ENCODE measurements around the gene FAM216A.
"Not testable (repeated sequence)": the region's sequence is repeated elsewhere in the genome, so short reads cannot be mapped to it uniquely, and the experiment has no call there.

Gene FAM216A

DNA sequence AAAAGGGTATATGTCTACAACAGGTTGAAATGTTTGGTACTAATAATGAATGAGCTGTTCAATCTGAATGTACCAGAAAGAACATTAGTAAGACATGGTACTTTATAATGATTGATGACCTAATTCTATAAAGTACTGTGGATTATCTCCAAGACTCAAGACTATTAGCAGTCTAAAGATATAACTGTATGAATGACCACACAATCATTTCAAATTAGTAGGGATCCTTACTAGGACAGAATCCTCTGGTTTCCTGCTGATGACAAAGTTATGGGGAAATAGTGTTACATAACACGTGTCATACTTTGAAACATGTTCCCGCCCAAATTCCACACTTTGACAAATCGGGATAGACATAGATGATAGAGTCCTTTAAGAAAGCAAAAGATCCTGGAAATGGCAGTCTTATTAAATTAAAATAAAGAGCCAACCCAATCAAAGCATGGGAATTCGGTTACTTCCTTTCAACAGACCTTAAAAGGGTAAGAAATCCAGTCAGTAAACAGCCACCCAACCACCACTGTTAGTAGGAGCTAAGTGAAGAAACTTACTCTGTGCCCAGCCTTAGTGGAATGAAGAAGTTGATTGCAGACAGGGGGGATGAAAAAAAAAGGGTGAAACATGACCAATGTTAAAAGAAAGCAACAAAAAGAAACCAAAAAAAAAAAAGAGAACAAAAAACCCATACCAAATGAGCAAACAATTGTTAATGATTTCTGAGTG, 30.5 kb downstream of the FAM216A start:
- FAIRE-seq (no peak), DNase-seq (ENCODE audit: insufficient read length, low spot score) (no peak)

DNA sequence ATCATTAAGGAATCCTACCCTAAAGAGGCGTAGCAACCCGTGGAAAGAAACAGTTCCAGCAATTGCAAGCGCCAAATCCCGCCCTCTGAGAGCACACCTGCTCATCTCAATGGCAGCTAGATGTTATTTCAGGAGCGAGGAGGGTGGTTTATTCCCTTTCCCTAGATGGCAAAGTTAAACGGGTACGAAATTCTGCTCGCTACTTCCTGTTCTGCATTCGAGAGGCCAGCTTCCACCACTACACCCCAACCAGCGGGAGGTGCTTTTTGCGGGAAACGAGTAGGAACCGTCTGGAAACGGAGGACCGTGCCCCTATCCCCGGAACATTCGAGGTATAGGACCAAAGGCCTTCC, 32.7 kb downstream of the FAM216A start:
- peak; percentile 81 for FAIRE-seq

DNA sequence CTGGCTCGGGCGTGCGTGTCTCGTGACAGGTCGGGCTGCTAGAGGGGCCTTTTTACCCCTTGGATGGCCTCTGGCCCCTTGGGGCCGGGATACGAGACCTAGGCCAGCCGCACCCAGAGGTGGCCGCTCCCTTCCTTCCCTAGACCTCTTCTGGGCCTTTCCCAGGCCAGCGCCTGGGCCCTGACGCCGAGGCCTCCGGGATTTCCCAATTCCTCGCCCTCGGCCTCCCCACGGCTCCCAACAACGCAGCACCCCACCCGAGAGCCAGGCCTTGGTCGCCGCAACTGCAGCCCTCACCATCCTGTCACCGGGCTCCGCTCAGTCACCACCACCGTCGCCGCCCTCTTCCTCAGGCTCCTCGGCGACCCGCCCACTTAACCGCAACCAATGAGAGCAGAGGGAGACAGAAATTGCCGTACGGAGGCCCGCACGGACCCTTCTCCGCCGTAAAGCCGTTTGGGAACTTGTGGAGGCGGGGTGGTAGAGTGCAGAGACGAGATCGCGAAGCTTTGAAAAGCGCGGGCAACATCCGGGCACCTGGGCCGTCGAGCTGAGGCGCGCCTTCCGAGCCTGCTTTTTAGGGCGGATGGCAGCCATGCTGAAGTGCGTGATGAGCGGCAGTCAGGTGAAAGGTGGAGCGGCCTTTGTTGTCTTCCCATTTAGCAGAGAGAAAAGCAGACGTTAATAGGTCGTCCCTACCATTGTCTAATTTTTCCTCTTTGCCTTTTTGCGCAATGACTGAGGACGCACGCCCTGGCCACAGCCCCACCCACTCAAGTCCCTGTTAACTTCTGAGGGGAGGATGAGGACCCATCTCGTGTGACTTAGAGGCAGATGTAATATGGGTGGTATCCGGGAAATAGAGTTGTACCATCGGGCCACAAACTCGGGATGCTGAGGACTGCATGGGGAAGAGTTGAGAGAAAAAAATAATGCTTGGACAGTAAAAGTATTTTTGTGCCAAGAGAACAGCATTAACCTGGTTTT, 33.4 kb downstream of the FAM216A start, which contains the start of the genes RAD9B and VPS29:
Gene RAD9B (plus strand): TSS at position 580 of the 987 bp plus-strand sequence. CDS start 7 bp downstream, at position 587.
Gene VPS29 (minus strand): TSS at position 360 of the 987 bp plus-strand sequence. CDS start 60 bp downstream, at position 300.
- FAIRE-seq (peak; percentile 93), DNase-seq (ENCODE audit: insufficient read length, low spot score) (peak; percentile 80)

More for the DNA sequence above, 32.7 kb downstream of the FAM216A start:
- peak; percentile 18 for DNase-seq (ENCODE audit: insufficient read length, low spot score)

DNA sequence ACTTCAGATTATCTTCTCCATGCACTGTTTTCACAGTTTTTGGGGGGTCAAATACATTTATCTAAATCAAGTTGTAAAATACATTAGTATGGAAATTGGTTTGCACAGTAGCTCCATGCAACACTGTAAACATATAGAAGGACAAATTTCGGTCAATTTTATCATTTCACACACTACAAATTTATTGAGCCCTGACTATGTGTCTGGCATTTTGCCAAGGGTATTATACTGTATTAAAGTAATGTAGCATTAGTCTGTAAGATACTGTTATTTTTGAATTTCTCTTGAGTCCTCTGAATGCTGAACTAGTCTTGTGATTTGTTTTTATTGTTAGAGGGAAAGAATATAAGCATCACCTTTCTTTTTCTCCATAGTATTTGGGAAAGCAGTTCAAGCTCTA, 34.8 kb downstream of the FAM216A start:
- DNase-seq (ENCODE audit: insufficient read length, low spot score) (no peak), FAIRE-seq (no peak)

DNA sequence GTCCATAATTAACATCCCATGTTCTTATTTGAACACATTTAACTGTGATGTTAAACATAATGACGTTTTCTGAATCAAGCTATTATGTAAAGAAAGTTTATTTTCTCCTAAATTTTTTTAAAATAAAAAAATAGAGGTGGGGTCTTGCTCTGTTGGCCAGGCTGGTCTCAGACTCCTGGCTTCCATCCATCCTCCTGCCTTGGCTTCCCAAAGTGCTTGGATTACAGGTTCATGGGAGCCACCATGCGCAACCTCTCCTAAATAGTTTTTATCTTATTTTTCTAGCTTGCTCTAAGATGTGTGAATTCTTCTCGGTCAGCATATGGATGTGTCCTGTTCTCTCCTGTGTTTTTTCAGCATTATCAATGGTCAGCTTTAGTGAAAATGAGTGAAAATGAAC, 36.7 kb downstream of the FAM216A start:
- DNase-seq (ENCODE audit: insufficient read length, low spot score) = no peak
- no peak for FAIRE-seq

DNA sequence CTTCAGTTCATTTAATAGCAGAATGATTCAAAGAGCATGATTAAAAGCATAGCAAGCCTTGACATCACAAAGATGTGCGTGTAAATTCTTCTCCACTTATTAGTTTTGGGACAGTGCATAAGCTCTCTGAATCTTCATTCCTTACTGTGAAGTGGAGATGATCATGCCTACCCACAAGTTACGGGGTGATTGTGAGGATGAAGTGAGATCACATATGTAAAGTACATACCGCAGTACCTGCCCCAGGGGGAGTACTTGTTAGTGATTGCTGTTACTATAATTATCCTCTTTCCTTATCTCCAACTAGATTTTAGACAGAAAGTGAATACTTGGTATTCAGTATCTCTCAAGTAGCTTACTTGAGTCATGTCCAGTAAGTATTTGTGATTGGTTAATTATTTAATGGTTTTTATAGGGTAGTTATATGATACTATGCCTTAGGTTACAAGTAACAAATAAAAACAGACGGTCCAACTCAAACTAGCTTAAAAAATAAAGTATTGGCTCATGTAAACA, 39.5 kb downstream of the FAM216A start:
- FAIRE-seq (no peak), DNase-seq (ENCODE audit: insufficient read length, low spot score) (no peak)

DNA sequence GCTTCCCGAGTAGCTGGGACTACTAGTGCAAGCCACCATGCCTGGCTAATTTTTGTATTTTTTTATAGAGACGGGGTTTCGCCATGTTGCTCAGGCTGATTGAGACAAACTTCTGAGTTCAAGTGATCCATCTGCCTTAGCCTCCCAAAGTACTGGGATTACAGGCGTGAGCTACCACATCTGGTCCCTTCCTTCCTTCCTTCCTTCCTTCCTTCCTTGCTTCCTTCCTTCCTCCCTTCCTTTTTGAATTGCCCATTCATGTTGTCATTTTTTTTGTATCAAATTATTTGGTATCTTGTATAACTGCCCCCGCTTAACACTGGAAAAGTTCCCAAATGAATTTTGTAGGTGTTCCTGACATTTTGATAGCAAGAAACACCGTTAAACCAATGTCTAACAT, 45.2 kb downstream of the FAM216A start:
- no peak for FAIRE-seq
- DNase-seq (ENCODE audit: insufficient read length, low spot score) = no peak

DNA sequence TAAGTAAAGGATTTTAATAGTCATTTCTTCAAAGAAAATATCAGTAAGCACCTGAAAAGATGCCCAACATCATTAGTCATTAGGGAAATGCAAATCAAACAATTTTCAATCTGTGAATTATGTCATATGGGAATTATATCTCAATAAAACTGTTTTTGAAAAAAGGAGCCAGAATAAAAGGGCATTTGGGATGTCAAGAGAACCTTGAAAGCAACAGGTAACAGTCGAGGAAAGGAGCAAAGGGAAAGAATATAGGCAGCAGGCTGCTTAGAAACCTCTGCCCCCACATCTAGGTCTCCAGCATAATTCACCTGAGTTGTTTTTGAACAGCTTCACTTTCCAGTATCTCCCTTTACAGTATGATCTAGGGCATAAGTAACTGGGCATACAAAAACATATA, 45.7 kb downstream of the FAM216A start:
- FAIRE-seq (no peak), DNase-seq (ENCODE audit: insufficient read length, low spot score) (no peak)

DNA sequence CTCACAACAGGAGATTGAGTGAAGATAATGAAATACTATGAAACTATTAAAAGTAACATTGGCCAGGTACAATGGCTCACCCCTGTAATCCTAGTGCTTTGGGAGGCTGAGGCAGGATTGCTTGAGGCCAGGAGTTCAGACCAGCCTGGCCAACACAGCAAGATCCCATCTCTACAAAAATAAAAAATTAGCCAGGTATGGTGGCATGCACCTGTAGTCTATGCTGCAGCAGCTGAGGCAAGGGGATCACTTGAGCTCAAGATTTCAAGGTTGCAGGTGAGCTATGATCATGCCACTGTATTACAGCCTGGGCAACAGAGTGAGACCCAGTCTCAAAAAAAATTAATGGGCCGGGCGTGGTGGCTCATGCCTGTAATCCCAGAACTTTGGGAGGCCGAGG, 48.4 kb downstream of the FAM216A start:
- FAIRE-seq (no peak), DNase-seq (ENCODE audit: insufficient read length, low spot score) (no peak)

DNA sequence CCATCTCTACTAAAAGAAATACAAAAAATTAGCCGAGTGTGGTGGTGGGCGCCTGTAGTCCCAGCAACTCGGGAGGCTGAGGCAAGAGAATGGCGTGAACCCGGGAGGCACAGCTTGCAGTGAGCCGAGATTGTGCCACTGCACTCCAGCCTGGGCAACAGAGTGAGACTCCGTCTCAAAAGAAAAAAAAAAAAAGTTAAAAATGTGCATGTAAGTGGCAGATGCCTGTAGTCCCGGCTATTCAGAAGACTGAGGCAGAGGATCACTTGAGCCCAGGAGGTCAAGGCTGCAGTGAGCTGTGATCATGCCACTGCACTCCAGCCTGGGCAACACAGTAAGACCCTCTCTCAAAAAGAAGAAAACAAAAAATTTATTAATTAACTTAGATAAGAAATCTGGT, 49.4 kb downstream of the FAM216A start:
- FAIRE-seq; DNase-seq (ENCODE audit: insufficient read length, low spot score): not testable (repeated sequence)

DNA sequence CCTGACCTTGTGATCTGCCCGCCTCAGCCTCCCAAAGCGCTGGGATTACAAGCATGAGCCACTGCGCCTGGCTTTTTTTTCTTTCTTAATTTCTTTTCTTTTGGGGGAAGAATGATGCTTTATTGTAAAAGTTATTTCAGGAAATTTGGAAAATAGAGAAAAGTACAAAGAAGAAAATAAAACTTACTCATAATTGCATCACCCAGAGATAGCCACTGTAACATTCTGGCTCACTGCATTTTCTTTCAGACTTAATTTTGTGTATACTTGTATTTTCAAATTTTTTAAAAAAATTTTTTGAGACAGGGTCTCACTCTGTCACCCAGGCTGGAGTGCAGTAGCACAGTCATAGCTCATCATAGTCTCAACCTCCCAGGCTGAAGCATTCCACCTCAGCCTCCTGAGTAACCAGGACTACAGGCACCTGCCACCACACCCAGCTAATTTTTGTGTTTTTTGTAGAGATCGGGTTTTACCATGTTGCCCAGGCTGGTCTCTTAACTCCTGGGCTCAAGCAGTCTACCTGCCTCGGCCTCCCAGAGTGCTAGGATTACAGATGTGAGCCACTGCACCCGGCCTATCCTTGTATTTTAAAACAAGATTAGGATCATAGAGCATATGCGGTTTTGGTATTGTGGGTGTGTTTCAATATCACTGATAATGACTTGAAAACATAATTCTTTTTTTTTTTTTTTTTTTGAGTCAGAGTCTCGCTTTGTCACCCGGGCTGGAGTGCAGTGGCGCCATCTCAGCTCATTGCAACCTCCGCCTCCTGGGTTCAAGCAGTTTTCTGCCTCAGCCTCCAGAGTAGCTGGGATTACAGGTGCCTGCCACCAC, 52.4 kb downstream of the FAM216A start:
- not testable (repeated sequence) for DNase-seq (ENCODE audit: insufficient read length, low spot score); FAIRE-seq

DNA sequence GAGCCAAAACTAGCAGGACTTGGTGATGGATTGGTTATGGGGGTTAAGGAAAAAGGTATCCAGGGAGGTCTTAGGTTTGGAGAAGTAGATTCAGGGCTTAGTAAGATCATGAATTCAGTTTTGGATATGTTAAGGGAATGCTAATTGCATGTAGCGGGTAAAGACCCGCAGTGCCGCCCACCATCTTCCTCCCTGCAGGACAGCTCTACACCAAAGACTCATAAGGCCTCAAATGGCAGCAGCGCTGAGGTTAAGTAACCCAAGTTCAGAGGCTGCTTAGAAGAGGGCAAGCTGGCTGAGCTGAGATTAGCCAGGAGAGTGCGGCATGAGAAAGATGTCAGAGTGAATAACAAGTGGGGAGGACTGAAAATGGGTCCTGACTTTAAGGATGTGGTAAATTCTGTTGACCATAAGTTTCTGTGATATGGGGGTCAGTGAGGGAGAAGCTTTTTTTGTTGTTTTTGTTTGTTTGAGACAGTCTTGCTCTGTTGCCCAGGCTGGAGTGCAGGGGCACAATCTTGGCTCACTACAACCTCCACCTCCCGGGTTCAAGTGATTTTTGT, 59.7 kb downstream of the FAM216A start:
- no peak for DNase-seq (ENCODE audit: insufficient read length, low spot score)

DNA sequence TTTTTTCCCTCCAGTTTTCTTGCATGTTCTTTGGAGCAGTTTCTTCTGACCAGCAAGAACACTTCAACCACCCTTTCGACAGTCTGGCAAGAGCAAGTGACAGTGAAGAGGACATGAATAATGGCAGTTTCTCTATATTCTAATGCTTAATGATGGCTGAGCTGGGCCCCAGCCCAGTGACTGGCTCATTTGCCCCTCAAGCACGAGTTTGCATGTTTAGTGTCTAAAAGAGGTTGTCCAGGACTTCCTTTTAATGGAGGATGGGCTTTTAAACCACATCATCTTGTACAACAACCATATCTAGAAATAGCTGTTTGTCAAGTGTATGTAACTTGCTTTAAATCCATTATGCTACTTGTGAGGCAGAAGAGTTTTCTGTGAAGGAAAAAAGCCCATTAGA, 61.9 kb downstream of the FAM216A start:
- peak; percentile 44 for FAIRE-seq
- no peak for DNase-seq (ENCODE audit: insufficient read length, low spot score)

More for the DNA sequence above, 59.7 kb downstream of the FAM216A start:
- peak; percentile 52 for FAIRE-seq

DNA sequence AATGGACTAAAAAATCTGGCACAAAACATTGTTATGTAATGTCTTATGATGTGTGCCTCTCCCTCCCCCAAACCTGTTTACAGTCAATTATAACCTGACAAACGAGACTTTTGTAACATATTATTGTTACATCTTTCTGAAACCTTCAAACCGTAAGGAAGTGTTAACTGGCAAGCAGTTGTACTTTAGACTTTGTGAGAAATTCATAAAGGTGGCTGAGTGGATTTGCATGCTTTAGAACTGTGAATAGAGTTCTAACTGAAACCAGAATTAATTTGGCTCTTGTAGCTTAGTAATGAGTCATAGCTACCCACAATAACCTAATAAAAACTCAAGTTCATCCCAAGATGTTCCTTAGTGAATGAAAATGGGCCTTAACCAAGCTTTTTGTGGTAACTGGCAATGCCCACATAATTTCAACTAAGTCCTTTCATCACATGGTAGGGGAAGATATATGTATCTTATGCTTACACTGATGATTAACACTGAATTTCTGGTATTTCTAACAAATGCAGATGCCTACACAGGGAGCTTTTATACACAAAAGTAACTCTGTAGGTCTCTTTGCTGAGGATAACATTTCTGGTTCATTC, 63.2 kb downstream of the FAM216A start:
- peak; percentile 98 for FAIRE-seq
- DNase-seq (ENCODE audit: insufficient read length, low spot score) = peak; percentile 50

DNA sequence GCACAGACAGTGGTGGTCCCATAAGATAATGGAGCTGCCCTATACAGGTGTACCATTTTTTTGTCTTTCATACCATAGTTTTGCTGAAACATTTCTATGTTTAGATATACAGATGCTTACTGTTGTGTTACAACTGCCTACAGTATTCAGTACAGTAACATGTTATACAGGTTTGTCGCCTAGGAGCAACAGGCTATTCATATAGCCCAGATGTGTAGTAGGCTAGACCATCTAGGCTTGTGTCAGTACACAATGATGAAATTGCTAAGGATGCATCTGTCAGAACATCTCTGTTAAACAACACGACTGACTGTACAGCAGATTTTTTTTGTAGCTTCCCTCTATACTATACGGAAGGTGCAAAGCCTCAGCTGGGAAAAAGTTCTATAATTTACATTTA, 64.0 kb downstream of the FAM216A start:
- no peak for FAIRE-seq
- no peak for DNase-seq (ENCODE audit: insufficient read length, low spot score)

DNA sequence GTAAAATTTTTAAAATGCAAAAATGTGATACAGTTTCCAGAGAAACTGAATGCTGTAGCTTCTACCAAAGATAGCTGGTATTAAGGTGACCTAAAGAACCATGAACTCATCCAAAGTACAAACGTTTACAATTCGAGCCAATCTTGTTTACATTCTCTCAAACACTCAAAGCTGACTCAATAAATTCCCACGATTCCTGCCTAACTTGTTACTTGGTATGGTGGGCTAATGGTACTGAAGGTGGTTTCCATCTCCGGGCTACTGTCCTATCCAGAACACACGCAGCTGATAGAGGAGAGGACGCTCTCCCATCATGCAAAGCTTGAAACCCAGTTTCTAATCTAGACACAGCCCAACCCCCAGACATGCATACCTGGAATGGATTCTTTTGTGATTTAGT, 65.0 kb downstream of the FAM216A start:
- no peak for DNase-seq (ENCODE audit: insufficient read length, low spot score)
- peak; percentile 73 for FAIRE-seq

DNA sequence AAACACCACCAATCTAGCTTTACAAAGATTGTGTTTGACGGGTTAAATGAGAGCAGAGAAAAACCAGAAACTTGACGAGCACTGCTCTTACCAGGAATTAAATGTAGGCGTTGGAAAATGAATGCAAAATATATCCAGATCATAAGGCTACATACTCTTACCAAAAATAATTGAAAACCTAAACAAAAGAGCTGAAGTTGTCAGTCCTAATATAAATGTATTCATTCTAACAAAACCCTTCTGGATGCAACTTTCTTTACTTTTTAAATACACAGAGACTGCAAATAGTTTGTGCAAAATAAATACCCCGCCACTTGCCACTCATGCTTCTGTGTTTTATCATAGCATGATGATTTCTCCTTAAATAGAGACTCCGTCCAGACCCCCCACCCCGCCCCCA, 66.2 kb downstream of the FAM216A start:
- DNase-seq (ENCODE audit: insufficient read length, low spot score) = no peak
- FAIRE-seq = peak; percentile 28

DNA sequence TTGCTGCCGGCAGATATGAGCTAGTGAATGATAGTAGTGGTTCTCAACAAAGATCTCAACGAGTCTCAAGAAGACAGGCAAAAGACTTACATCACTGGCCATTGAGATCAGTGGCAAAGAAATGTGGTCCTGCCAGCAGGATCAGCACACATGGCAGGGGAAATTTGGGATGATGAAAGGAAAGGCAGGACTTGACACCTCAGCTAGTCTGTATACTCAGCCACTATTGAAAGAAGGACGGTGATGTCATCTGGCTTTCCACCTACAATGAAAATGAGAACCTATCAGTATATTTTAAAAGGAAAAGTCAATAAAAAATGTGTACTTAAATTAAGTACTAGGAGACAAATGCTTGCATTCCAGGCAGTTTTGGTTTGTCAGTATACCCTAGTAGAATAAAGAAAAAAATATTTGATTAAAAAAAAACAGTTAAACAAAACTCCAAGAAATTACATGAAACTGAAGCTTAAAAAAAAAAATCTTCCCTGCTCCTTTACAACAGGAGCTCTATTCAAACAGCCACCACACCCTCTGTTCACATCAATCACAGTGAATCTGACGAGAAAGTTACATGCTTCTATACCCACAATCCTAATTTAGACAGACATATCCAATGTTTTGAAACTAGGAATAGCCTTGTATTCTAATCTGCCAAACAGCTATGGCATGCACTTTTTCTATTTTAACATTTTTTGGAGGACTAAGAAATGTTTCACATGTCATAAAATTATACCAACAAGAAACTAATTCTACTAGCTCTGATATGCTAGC, 68.4 kb downstream of the FAM216A start:
- FAIRE-seq = peak; percentile 37
- DNase-seq (ENCODE audit: insufficient read length, low spot score) = no peak

All from GM19239 (cell line).